DOHH2 (cell line): ENCODE data around the gene CSNK2B.

Experiments used
- EZH2phosphoT487 ChIP-seq: fragments of 200-600 bp; sonication (generic); IDR thresholded peaks from 2 replicates; pipeline ENCODE4 v1.6.1; 2017; ENCODE audit warnings: borderline replicate concordance, mild to moderate bottlenecking, antibody characterized with exemption, low read length, moderate library complexity, mixed read lengths
- TF ChIP-seq, protein P1 (sequence below): fragments of 200-600 bp; sonication (generic); IDR thresholded peaks from one replicate; pipeline ENCODE4 v1.5.1; 2014; ENCODE audit warnings: antibody characterized with exemption, mild to moderate bottlenecking, low read depth, low read length; ENCODE audit not compliant: poor library complexity, severe bottlenecking

DNA sequence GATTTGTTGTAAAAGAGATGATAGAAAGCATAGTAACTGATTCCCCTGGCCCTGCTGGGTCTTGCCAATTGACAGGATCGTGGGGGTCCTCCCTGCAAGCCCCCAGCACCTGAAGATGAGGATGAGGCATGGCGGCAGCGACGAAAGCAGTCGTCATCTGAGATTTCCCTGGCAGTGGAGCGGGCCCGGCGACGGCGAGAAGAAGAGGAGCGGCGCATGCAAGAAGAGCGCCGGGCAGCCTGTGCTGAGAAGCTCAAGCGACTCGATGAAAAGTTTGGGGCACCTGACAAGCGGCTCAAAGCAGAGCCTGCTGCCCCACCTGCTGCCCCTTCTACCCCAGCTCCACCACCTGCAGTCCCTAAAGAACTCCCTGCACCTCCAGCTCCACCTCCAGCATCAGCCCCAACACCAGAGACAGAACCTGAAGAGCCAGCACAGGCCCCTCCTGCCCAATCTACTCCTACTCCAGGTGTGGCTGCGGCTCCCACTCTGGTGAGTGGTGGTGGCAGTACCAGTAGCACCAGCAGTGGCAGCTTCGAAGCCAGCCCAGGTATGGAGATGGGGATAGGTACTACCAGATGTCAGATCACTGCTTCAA is 38.1 kb upstream of the CSNK2B start:
- TF ChIP-seq, protein P1, sequence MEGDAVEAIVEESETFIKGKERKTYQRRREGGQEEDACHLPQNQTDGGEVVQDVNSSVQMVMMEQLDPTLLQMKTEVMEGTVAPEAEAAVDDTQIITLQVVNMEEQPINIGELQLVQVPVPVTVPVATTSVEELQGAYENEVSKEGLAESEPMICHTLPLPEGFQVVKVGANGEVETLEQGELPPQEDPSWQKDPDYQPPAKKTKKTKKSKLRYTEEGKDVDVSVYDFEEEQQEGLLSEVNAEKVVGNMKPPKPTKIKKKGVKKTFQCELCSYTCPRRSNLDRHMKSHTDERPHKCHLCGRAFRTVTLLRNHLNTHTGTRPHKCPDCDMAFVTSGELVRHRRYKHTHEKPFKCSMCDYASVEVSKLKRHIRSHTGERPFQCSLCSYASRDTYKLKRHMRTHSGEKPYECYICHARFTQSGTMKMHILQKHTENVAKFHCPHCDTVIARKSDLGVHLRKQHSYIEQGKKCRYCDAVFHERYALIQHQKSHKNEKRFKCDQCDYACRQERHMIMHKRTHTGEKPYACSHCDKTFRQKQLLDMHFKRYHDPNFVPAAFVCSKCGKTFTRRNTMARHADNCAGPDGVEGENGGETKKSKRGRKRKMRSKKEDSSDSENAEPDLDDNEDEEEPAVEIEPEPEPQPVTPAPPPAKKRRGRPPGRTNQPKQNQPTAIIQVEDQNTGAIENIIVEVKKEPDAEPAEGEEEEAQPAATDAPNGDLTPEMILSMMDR: no peak
- no peak for TF ChIP-seq EZH2phosphoT487
